Neural cell (in vitro differentiated cells): ENCODE data around the gene CDK6. TPM values are rescaled to one million over a fixed set of nuclear protein-coding genes. Genes with fewer than 3 reads are reported as not detected.

Experiments used
- H2AFZ ChIP-seq: fragments of 200-600, 300-800 bp; sonication (generic), shearing (Covaris generic); 2 replicates; pipeline ENCODE4 v1.6.0; 2014; ENCODE audit warnings: low read depth, mild to moderate bottlenecking, antibody characterized with exemption, low read length, moderate library complexity
- H3F3A ChIP-seq: fragments of 200-600 bp; shearing (Covaris generic); 2 replicates; pipeline ENCODE4 v1.6.1; 2016; ENCODE audit warnings: mild to moderate bottlenecking, moderate library complexity, mixed read lengths, antibody characterized with exemption, low read length; ENCODE audit not compliant: insufficient read depth, poor library complexity, severe bottlenecking
- H3K27ac ChIP-seq: fragments of 200-600, 300-800 bp; sonication (generic), shearing (Covaris generic); 2 replicates; pipeline ENCODE4 v1.5.1; 2014; ENCODE audit warnings: mild to moderate bottlenecking, low read length, moderate library complexity
- H3K27me3 ChIP-seq: fragments of 300-800, 200-600 bp; sonication (generic), shearing (Covaris generic); 2 replicates; pipeline ENCODE4 v1.6.0; 2014; ENCODE audit warnings: mild to moderate bottlenecking, low read depth, low read length, moderate library complexity; ENCODE audit not compliant: insufficient read depth
- H3K36me3 ChIP-seq: fragments of 300-800, 200-600 bp; sonication (generic), shearing (Covaris generic); 2 replicates; pipeline ENCODE4 v1.5.1; 2014; ENCODE audit warnings: mild to moderate bottlenecking, antibody characterized with exemption, low read length, moderate library complexity; ENCODE audit not compliant: insufficient read depth
- H3K4me2 ChIP-seq: fragments of 300-800, 200-600 bp; sonication (generic), shearing (Covaris generic); 2 replicates; pipeline ENCODE4 v1.6.0; 2014; ENCODE audit warnings: mild to moderate bottlenecking, low read length
- H3K4me3 ChIP-seq: fragments of 300-800, 200-600 bp; sonication (generic), shearing (Covaris generic); 2 replicates; pipeline ENCODE4 v1.5.1; 2014; ENCODE audit warnings: mild to moderate bottlenecking, low read length, moderate library complexity
- H3K79me2 ChIP-seq: fragments of 200-600 bp; shearing (Covaris generic); replicated peaks from 2 replicates; pipeline ENCODE4 v1.6.0; 2014; ENCODE audit warnings: mild to moderate bottlenecking, low read length, moderate library complexity; ENCODE audit not compliant: insufficient read depth
- H3K9ac ChIP-seq: fragments of 300-800, 200-600 bp; sonication (generic), shearing (Covaris generic); 2 replicates; pipeline ENCODE4 v1.6.1; 2016; ENCODE audit warnings: mild to moderate bottlenecking, low read length, mixed read lengths
- H3K9me2 ChIP-seq: fragments of 200-600 bp; shearing (Covaris generic); 2 replicates; pipeline ENCODE4 v1.6.1; 2016; ENCODE audit warnings: mild to moderate bottlenecking, low read length, mixed read lengths; ENCODE audit not compliant: insufficient read depth
- H3K9me3 ChIP-seq: fragments of 200-600, 300-800 bp; sonication (generic), shearing (Covaris generic); 2 replicates; pipeline ENCODE4 v1.6.1; 2016; ENCODE audit warnings: mild to moderate bottlenecking, mixed run types, low read length, moderate library complexity, mixed read lengths
- H4K20me1 ChIP-seq: fragments of 200-600 bp; shearing (Covaris generic); 2 replicates; pipeline ENCODE4 v1.6.1; 2016; ENCODE audit warnings: mild to moderate bottlenecking, mixed run types; ENCODE audit not compliant: insufficient read depth
- EP300 ChIP-seq: fragments of 450-650 bp; conservative IDR thresholded peaks from 2 replicates; pipeline ENCODE4 v1.6.1; 2014; ENCODE audit warnings: antibody characterized with exemption, mild to moderate bottlenecking, moderate library complexity; ENCODE audit not compliant: poor library complexity, severe bottlenecking
- EZH2 ChIP-seq: fragments of 200-600, 300-800 bp; shearing (Covaris generic), sonication (generic); IDR thresholded peaks from 2 replicates; pipeline ENCODE4 v1.6.1; 2014; ENCODE audit warnings: antibody characterized with exemption, low read length, borderline replicate concordance, mild to moderate bottlenecking; ENCODE audit not compliant: insufficient read depth, poor library complexity, severe bottlenecking
- MXI1 ChIP-seq: fragments of 450-650 bp; conservative IDR thresholded peaks from 2 replicates; pipeline ENCODE4 v1.6.1; 2014; ENCODE audit warnings: antibody characterized with exemption, mild to moderate bottlenecking; ENCODE audit not compliant: poor library complexity, severe bottlenecking
- POLR2AphosphoS5 ChIP-seq: IDR thresholded peaks from 2 replicates; pipeline ENCODE4 v1.6.1; 2012
- RAD21 ChIP-seq: fragments of 450-650 bp; conservative IDR thresholded peaks from 2 replicates; pipeline ENCODE4 v1.6.1; 2014; ENCODE audit warnings: antibody characterized with exemption, mild to moderate bottlenecking, moderate library complexity
- SMC3 ChIP-seq: fragments of 450-650 bp; conservative IDR thresholded peaks from 2 replicates; pipeline ENCODE4 v1.6.1; 2014; ENCODE audit warnings: antibody characterized with exemption, mild to moderate bottlenecking, moderate library complexity; ENCODE audit not compliant: poor library complexity
- TAF1 ChIP-seq: IDR thresholded peaks from 2 replicates; pipeline ENCODE4 v1.6.1; 2012; ENCODE audit warnings: low read depth
- polyA plus RNA-seq: library from polyadenylated mRNA; depleted of rRNA; stranded (reverse); fragments of >200 nt; gene quantifications from 2 replicates; pipeline ENCODE4 v1.2.3, GENCODE V29; 2014
- TF ChIP-seq, protein P1 (sequence below): IDR thresholded peaks from 2 replicates; pipeline ENCODE4 v1.6.1; 2012; ENCODE audit warnings: borderline replicate concordance
- TF ChIP-seq, protein P2 (sequence below): fragments of 450-650 bp; IDR thresholded peaks from 2 replicates; pipeline ENCODE4 v1.5.1; 2014; ENCODE audit warnings: antibody characterized with exemption, mild to moderate bottlenecking, moderate library complexity; ENCODE audit not compliant: poor library complexity, severe bottlenecking

The CDK6 gene
- polyA plus RNA-seq, 1 donor from 2014 or later, result 4.1 TPM

GRCh38 chr7:92669616-92670165, 166.7 kb downstream of the CDK6 start:
- H2AFZ ChIP-seq, result no peak overlapping the region
- H3K79me2 ChIP-seq, result no peaks in the 10 kb centered on the region
- no peak overlapping the region for H3K4me2 ChIP-seq
- no peaks in the 10 kb centered on the region for H3K36me3 ChIP-seq
- no peak overlapping the region for H3K27ac ChIP-seq
- no peaks in the 10 kb centered on the region for H3K27me3 ChIP-seq
- H4K20me1 ChIP-seq, result no peaks in the 10 kb centered on the region
- H3K9me3 ChIP-seq, result no peaks in the 10 kb centered on the region
- H3K4me3 ChIP-seq, result no peak overlapping the region
- TF ChIP-seq, protein P1, sequence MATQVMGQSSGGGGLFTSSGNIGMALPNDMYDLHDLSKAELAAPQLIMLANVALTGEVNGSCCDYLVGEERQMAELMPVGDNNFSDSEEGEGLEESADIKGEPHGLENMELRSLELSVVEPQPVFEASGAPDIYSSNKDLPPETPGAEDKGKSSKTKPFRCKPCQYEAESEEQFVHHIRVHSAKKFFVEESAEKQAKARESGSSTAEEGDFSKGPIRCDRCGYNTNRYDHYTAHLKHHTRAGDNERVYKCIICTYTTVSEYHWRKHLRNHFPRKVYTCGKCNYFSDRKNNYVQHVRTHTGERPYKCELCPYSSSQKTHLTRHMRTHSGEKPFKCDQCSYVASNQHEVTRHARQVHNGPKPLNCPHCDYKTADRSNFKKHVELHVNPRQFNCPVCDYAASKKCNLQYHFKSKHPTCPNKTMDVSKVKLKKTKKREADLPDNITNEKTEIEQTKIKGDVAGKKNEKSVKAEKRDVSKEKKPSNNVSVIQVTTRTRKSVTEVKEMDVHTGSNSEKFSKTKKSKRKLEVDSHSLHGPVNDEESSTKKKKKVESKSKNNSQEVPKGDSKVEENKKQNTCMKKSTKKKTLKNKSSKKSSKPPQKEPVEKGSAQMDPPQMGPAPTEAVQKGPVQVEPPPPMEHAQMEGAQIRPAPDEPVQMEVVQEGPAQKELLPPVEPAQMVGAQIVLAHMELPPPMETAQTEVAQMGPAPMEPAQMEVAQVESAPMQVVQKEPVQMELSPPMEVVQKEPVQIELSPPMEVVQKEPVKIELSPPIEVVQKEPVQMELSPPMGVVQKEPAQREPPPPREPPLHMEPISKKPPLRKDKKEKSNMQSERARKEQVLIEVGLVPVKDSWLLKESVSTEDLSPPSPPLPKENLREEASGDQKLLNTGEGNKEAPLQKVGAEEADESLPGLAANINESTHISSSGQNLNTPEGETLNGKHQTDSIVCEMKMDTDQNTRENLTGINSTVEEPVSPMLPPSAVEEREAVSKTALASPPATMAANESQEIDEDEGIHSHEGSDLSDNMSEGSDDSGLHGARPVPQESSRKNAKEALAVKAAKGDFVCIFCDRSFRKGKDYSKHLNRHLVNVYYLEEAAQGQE, result no peak
- no peaks in the 10 kb centered on the region for H3K9me2 ChIP-seq
- H3F3A ChIP-seq, result no peaks in the 10 kb centered on the region
- H3K9ac ChIP-seq, result no peak overlapping the region

- no peaks in the 10 kb centered on the region for H3F3A ChIP-seq
- no peak overlapping the region for H3K27ac ChIP-seq
- no peak overlapping the region for H3K4me2 ChIP-seq
- TF ChIP-seq RAD21 (no peak), SMC3 (no peak), MXI1 (no peak), EP300 (no peak), TAF1 (no peak), POLR2AphosphoS5 (no peak), EZH2 (no peak)
- TF ChIP-seq, protein P1, result no peak
- TF ChIP-seq, protein P2, sequence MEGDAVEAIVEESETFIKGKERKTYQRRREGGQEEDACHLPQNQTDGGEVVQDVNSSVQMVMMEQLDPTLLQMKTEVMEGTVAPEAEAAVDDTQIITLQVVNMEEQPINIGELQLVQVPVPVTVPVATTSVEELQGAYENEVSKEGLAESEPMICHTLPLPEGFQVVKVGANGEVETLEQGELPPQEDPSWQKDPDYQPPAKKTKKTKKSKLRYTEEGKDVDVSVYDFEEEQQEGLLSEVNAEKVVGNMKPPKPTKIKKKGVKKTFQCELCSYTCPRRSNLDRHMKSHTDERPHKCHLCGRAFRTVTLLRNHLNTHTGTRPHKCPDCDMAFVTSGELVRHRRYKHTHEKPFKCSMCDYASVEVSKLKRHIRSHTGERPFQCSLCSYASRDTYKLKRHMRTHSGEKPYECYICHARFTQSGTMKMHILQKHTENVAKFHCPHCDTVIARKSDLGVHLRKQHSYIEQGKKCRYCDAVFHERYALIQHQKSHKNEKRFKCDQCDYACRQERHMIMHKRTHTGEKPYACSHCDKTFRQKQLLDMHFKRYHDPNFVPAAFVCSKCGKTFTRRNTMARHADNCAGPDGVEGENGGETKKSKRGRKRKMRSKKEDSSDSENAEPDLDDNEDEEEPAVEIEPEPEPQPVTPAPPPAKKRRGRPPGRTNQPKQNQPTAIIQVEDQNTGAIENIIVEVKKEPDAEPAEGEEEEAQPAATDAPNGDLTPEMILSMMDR, result no peak
- H2AFZ ChIP-seq, result no peak overlapping the region
- H3K9me3 ChIP-seq, result no peaks in the 10 kb centered on the region
- no peak overlapping the region for H3K9ac ChIP-seq
- no peak overlapping the region for H3K4me3 ChIP-seq
- H3K79me2 ChIP-seq, result no peaks in the 10 kb centered on the region
- no peaks in the 10 kb centered on the region for H4K20me1 ChIP-seq
- no peaks in the 10 kb centered on the region for H3K9me2 ChIP-seq
- no peaks in the 10 kb centered on the region for H3K36me3 ChIP-seq
- H3K27me3 ChIP-seq, result no peaks in the 10 kb centered on the region
Observed at GRCh38 chr7:92668564-92668963, 167.8 kb downstream of the CDK6 start.
